Neuronal stem cell (in vitro differentiated cells): ENCODE measurements around the gene RNF220.

Experiments
- DNase-seq: peaks from one replicate; pipeline ENCODE4 v3.0.0-alpha.2; 2013; ENCODE audit warnings: low spot score
- H2AFZ ChIP-seq: one replicate; pipeline ENCODE4 v1.6.1; 2013; ENCODE audit warnings: mild to moderate bottlenecking, low read length, inconsistent platforms
- H2AK5ac ChIP-seq: 2 replicates; pipeline ENCODE4 v1.6.1; 2013; ENCODE audit warnings: low read depth, mild to moderate bottlenecking, inconsistent platforms, low read length, moderate library complexity, mixed read lengths
- H2BK120ac ChIP-seq: 2 replicates; pipeline ENCODE4 v1.6.1; 2013; ENCODE audit warnings: low read depth, mild to moderate bottlenecking, inconsistent platforms, low read length, moderate library complexity, mixed read lengths
- H2BK12ac ChIP-seq: one replicate; pipeline ENCODE4 v1.6.1; 2013; ENCODE audit warnings: low read length, inconsistent platforms
- H2BK15ac ChIP-seq: 2 replicates; pipeline ENCODE4 v1.6.1; 2013; ENCODE audit warnings: mild to moderate bottlenecking, low read length, inconsistent platforms, mixed read lengths
- H2BK5ac ChIP-seq: one replicate; pipeline ENCODE4 v1.6.1; 2013; ENCODE audit warnings: inconsistent platforms, mild to moderate bottlenecking, low read length, moderate library complexity
- H3K14ac ChIP-seq: one replicate; pipeline ENCODE4 v1.6.1; 2013; ENCODE audit warnings: low read length, inconsistent platforms
- H3K18ac ChIP-seq: 2 replicates; pipeline ENCODE4 v1.6.1; 2013; ENCODE audit warnings: low read length, inconsistent platforms
- H3K23ac ChIP-seq: 2 replicates; pipeline ENCODE4 v1.6.1; 2013; ENCODE audit warnings: low read depth, mild to moderate bottlenecking, mixed read lengths, low read length, inconsistent platforms; ENCODE audit not compliant: poor library complexity
- H3K27ac ChIP-seq: replicated peaks from 3 replicates; pipeline ENCODE4 v1.5.1; 2013; ENCODE audit warnings: low read length, inconsistent platforms
- H3K27me3 ChIP-seq, 3 experiments: 2 replicates each; pipeline ENCODE4 v1.6.1; 2013; ENCODE audit warnings: low read length in 3 of 3, mild to moderate bottlenecking in 2 of 3, inconsistent platforms in 1 of 3, low read depth in 1 of 3, mixed read lengths in 1 of 3, moderate library complexity in 1 of 3; ENCODE audit not compliant: control insufficient read depth in 3 of 3, insufficient read depth in 3 of 3
- H3K36me3 ChIP-seq, 2 donors: replicated peaks in 1 of 2; 2 replicates each; pipeline ENCODE4 v1.6.1; 2013; ENCODE audit warnings: low read length in 2 of 2; ENCODE audit not compliant: control insufficient read depth in 2 of 2, insufficient read depth in 2 of 2
- H3K4ac ChIP-seq: 2 replicates; pipeline ENCODE4 v1.6.1; 2013; ENCODE audit warnings: inconsistent platforms, mild to moderate bottlenecking, low read length, moderate library complexity
- H3K4me1 ChIP-seq, 2 donors: 1 replicate in 1 of 2; 2 replicates in 1 of 2; pipeline ENCODE4 v1.6.1; 2013; ENCODE audit warnings: low read length in 2 of 2, low read depth in 1 of 2; ENCODE audit not compliant: control insufficient read depth in 2 of 2, insufficient read depth in 1 of 2
- H3K4me2 ChIP-seq: one replicate; pipeline ENCODE4 v1.6.1; 2013; ENCODE audit warnings: mild to moderate bottlenecking, low read length, inconsistent platforms; ENCODE audit not compliant: insufficient read depth, poor library complexity, severe bottlenecking
- H3K4me3 ChIP-seq, 2 donors: 2 replicates each; pipeline ENCODE4 v1.5.1; 2013; ENCODE audit warnings: low read length in 2 of 2, mild to moderate bottlenecking in 2 of 2, inconsistent platforms in 1 of 2, moderate library complexity in 1 of 2
- H3K79me1 ChIP-seq: one replicate; pipeline ENCODE4 v1.6.1; 2013; ENCODE audit warnings: low read depth, mild to moderate bottlenecking, inconsistent platforms, low read length, moderate library complexity
- H3K9ac ChIP-seq: one replicate; pipeline ENCODE4 v1.6.1; 2013; ENCODE audit warnings: mild to moderate bottlenecking, low read depth, low read length, inconsistent platforms; ENCODE audit not compliant: poor library complexity
- H3K9me3 ChIP-seq, 2 donors: replicated peaks in 1 of 2; 2 replicates each; pipeline versions ENCODE3 to v1.6.1; 2013; ENCODE audit warnings: low read length in 2 of 2, mild to moderate bottlenecking in 2 of 2, inconsistent platforms in 1 of 2, low read depth in 1 of 2, mixed read lengths in 1 of 2, moderate library complexity in 1 of 2; ENCODE audit not compliant: control insufficient read depth in 2 of 2, insufficient read depth in 1 of 2
- H4K8ac ChIP-seq: one replicate; pipeline ENCODE4 v1.6.1; 2013; ENCODE audit warnings: low read depth, mild to moderate bottlenecking, inconsistent platforms, low read length, moderate library complexity
- H4K91ac ChIP-seq: one replicate; pipeline ENCODE4 v1.6.1; 2013; ENCODE audit warnings: low read length, low read depth, mild to moderate bottlenecking, inconsistent platforms; ENCODE audit not compliant: poor library complexity
- WGBS, 2 donors: extraction: QIAGEN DNeasy Blood & Tissue Kit; methylation state at CpG; one replicate each; pipeline ENCODE4 v1.1.7; 2013; ENCODE audit warnings: missing lambda C conversion rate in 2 of 2, mixed read lengths in 1 of 2; ENCODE audit not compliant: insufficient read length in 2 of 2, insufficient replicate concordance in 1 of 2; ENCODE audit errors: extremely low coverage in 2 of 2; 5-methylcytosine and 5-hydroxymethylcytosine counted together

Gene RNF220

DNA sequence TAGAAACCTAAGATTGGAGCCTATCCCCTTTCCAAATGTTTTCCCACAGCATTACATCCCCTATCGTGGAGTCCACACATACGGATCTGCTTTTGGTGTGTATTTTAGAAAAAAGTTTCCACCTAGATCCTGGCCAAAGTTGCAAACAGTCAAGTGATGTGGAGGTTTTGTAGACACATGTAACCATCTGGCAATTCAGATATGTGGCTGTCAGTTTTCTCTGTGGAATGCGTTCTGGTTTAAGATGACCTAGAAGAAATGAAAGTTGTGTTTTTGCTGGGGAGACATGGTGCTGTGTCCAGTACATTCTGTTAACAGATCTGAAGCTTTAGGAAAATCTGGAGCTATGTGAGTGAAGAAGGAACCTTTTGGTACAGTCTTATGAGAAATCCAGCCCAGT, 14.8 kb downstream of the RNF220 start:
- no peak for DNase-seq
- Histone ChIP-seq H3K9me3 (no peaks in the 10 kb centered on the region), H2BK12ac (no peak overlapping the region), H3K14ac (no peak overlapping the region), H3K4me1 (peaks cover 19 to 57% of the 10 kb centered on the region in 2 donors), H4K8ac (no peak overlapping the region), H2BK15ac (no peak overlapping the region), H3K9ac (no peak overlapping the region), H2AFZ (no peak overlapping the region), H3K18ac (no peak overlapping the region), H3K4me2 (no peak overlapping the region), H3K4ac (no peak overlapping the region), H2BK5ac (no peak overlapping the region), H2AK5ac (no peak overlapping the region), H3K27me3 (peaks cover 0 to 21% (median 0%) of the 10 kb centered on the region in 3 experiments), H3K79me1 (no peaks in the 10 kb centered on the region), H3K36me3 (peaks cover 0 to 73% of the 10 kb centered on the region in 2 donors), H3K4me3 (no peak overlapping the region), H3K27ac (no peak overlapping the region), H2BK120ac (no peak overlapping the region), H4K91ac (no peak overlapping the region), H3K23ac (no peak overlapping the region)
- no CpG with 5 or more reads among the region's 3 CpGs for WGBS, 2 donors

DNA sequence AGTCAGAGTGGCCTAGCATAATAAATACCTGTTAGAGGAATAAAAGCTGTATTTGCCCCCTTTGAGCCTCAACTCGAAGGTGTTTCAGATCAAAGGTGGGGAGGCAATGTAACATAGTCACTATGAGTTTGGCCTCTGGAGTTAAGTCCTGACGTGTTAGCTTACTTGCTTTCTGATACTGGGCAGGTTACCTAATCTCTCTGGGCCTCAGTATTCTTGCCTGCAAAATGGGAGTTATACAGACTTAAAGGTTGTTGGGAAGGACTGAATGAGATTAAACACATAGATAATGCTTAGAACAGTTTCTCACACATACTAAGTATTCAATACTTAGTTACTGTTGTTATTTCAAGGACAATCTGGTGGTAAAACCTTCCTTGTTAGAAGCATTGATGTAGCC, 15.5 kb downstream of the RNF220 start:
- H3K9ac ChIP-seq = no peak overlapping the region
- no peak overlapping the region for H2BK5ac ChIP-seq
- WGBS, 2 donors = no CpG with 5 or more reads among the region's 2 CpGs
- no peak overlapping the region for H3K4ac ChIP-seq
- no peak overlapping the region for H2BK15ac ChIP-seq
- H3K4me3 ChIP-seq = no peak overlapping the region
- H3K4me1 ChIP-seq = peaks cover 22 to 57% of the 10 kb centered on the region in 2 donors
- H3K9me3 ChIP-seq = no peaks in the 10 kb centered on the region
- peaks cover 0 to 73% of the 10 kb centered on the region in 2 donors for H3K36me3 ChIP-seq
- H3K27me3 ChIP-seq = peaks cover 0 to 21% (median 0%) of the 10 kb centered on the region in 3 experiments
- no peak overlapping the region for H3K23ac ChIP-seq
- no peak overlapping the region for H3K27ac ChIP-seq
- H3K18ac ChIP-seq = no peak overlapping the region
- DNase-seq = no peak
- no peak overlapping the region for H2AK5ac ChIP-seq
- no peaks in the 10 kb centered on the region for H3K79me1 ChIP-seq
- no peak overlapping the region for H3K4me2 ChIP-seq
- H4K8ac ChIP-seq = no peak overlapping the region
- no peak overlapping the region for H2BK12ac ChIP-seq
- no peak overlapping the region for H3K14ac ChIP-seq
- H2AFZ ChIP-seq = no peak overlapping the region
- H4K91ac ChIP-seq = no peak overlapping the region
- no peak overlapping the region for H2BK120ac ChIP-seq

DNA sequence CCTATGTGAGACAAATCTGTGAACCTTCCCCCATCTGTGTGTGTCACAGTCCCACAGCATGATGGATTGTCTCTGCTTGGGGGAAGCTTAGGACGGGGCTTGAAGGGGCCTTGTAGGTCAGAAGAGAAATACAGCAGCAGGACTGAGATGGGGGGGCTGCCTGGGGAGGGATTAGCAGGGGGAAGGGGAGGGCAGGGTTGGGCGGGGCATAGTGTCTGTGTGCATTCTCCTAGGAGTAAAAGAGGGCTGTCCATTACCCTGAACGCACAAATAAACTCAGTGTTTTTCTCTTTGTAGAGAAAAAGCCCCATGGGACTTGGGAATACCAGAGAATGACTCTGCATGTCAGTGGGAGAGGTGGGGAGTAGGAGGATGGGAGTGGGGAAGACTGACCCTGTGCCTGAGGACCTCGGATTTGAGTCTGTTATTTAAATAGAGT, 16.4 kb downstream of the RNF220 start:
- Histone ChIP-seq H4K8ac (no peak overlapping the region), H3K14ac (no peak overlapping the region), H2AK5ac (no peak overlapping the region), H4K91ac (no peak overlapping the region), H3K79me1 (no peaks in the 10 kb centered on the region), H3K27ac (no peak overlapping the region), H3K36me3 (peaks cover 0 to 71% of the 10 kb centered on the region in 2 donors), H3K9ac (no peak overlapping the region), H3K4me2 (no peak overlapping the region), H2BK12ac (no peak overlapping the region), H2BK15ac (no peak overlapping the region), H3K4me1 (peaks cover 22 to 54% of the 10 kb centered on the region in 2 donors), H3K18ac (no peak overlapping the region), H2BK5ac (no peak overlapping the region), H3K27me3 (peaks cover 0 to 16% (median 0%) of the 10 kb centered on the region in 3 experiments), H3K4me3 (no peak overlapping the region), H3K4ac (no peak overlapping the region), H2AFZ (no peak overlapping the region), H3K9me3 (no peaks in the 10 kb centered on the region), H3K23ac (no peak overlapping the region), H2BK120ac (no peak overlapping the region)
- DNase-seq = peak; percentile 40
- no CpG with 5 or more reads among the region's 4 CpGs for WGBS, 2 donors

DNA sequence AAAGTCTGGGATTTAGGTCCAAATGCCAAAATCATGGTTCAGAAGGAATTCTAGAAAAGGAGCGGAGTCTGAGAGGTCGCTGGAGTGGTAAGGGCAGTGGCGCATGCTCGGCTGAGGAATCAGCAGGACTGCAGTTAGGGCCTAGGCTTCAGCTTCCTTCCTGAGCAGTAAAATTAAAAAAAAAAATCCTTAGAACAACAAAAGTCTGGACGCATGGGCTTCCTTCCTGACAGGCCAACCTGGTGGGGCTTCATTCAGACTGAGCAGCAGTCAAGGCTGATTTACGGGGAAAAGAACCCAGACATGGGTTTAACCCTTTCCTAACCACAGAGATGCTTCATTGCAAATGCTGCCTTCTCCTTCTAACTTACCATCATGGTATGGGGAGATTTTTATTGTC, 17.1 kb downstream of the RNF220 start:
- Histone ChIP-seq H3K14ac (no peak overlapping the region), H2AK5ac (no peak overlapping the region), H3K27ac (no peak overlapping the region), H2BK15ac (no peak overlapping the region), H3K18ac (no peak overlapping the region), H2BK5ac (no peak overlapping the region), H4K91ac (no peak overlapping the region), H3K36me3 (peaks cover 0 to 73% of the 10 kb centered on the region in 2 donors), H3K4ac (no peak overlapping the region), H3K79me1 (no peaks in the 10 kb centered on the region), H3K4me3 (no peak overlapping the region), H2BK120ac (no peak overlapping the region), H3K4me1 (peaks cover 18 to 47% of the 10 kb centered on the region in 2 donors), H3K23ac (no peak overlapping the region), H2BK12ac (no peak overlapping the region), H2AFZ (no peak overlapping the region), H3K4me2 (no peak overlapping the region), H3K9me3 (no peaks in the 10 kb centered on the region), H4K8ac (no peak overlapping the region), H3K9ac (no peak overlapping the region), H3K27me3 (peaks cover 0 to 9% (median 0%) of the 10 kb centered on the region in 3 experiments)
- DNase-seq = no peak
- WGBS, 2 donors = no CpG with 5 or more reads among the region's 6 CpGs
